Cardiac septum (tissue), 1 donor: ENCODE measurements around the gene MTTP. TPM values are rescaled to one million over a fixed set of nuclear protein-coding genes. Genes with fewer than 3 reads are reported as not detected.

Source experiments
- DNase-seq: peaks from one replicate; pipeline ENCODE4 v3.0.0-alpha.2; 2020; ENCODE audit warnings: low spot score
- intact Hi-C: fragments of 100-400 bp; cut with DNase I; formaldehyde crosslinking; loops from one replicate; pipeline ENCODE4 v1.14.0; 2022
- total RNA-seq: library from RNA; stranded (reverse); fragmentation: NEBNext Ultra II Directional; extraction: Animal tissue kit (Norgen Biotek cat#: 25700); gene quantifications from one replicate; pipeline ENCODE4 v1.2.1, GENCODE V29; 2021
- donor health status: DM: no; HTN: no; CAD: no.

MTTP gene
- total RNA-seq, 1 donor from 2014 or later, result 2.0 TPM

DNA sequence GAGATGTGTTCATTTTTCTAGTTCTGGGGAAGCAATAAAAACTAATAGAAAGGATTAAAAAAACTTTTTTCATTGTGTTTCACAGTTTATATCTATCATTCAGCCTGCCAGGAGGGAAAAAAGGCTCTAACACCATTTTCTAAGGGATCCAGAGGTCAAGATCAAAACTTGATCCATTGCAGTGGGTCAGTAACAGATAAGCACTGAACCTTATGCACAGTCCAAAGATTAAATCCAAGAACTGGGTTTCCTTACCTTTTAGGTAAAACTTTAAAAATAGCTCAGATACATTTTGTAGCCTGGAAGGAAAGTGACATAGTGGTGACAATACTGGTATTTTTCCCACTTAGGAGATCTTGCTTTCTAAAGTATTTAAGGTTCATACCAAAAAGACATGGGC lies 12.7 kb downstream of the MTTP start:
- no peak for DNase-seq
- intact Hi-C loops, result no loop called here

- intact Hi-C loops, result no loop called here
- DNase-seq, result no peak
Measured at GRCh38 chr4:99587803-99588202, 13.2 kb downstream of the MTTP start.

- no peak for DNase-seq
- intact Hi-C loops, result no loop called here
Measured at GRCh38 chr4:99591757-99592156, 17.1 kb downstream of the MTTP start.

DNA sequence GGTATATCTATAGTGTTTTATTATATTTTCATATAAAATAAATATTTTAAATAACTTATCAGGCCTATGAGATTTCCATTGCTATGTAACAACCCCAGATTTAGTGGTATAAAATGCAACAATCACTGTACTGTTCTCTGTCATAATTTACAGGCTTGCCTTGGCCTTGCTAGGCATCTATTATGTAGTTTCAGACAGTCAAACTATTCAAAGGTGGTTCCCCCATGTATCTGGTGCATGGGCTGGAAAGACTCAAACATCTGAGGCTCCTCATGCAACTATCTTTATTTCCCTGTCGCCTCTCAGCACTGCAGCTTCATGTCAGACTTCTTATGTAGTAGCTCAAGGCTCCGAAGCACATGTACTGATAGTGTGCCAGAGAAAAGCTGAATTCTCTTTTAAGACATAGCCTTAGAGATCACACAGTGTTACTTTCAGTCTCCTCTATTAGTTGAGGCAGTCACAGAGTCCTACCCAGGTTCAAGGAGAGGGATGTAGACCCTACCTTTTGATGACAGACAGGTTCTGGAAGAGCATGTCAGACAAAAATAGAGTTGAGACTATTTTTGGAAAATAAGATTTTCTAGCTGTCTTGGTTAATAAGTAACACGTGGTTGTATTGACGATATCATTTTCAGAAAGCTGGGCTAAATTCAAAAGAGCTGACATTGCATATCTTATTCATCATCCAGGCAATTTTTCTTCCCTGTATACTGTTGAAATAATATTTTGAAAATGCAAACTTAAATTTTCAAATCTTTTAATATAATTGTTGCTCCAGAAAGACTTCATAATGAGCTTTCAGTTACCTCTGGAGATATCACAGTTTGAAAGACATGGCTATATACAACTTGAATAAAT lies 19.4 kb downstream of the MTTP start:
- no peak for DNase-seq
- intact Hi-C loops, result no loop called here

GRCh38 chr4:99594818-99595217 lies 20.2 kb downstream of the MTTP start:
- intact Hi-C loops, result no loop called here
- DNase-seq, result no peak

- no peak for DNase-seq
- intact Hi-C loops, result no loop called here
Measured at GRCh38 chr4:99606716-99607115, 32.1 kb downstream of the MTTP start.

DNA sequence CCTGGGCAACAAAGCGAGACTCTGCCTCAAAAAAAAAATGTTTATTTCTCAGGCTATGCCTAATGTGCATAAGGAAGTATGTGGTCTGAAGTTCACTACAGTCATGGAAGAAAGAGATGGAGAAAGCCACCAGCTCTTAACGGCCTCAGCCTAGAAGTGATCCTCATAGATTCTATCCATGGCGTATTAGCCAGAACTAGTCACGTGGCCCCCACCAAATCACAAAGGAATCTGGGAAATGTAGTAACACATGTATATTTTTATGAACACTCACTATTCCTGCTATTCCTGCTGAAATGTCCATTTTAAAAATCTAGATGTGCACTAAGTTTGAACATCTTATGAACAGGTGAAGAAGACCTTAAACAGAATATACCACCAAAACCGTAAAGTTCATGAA lies 33.8 kb downstream of the MTTP start:
- DNase-seq, result no peak
- intact Hi-C loops, result no loop called here

- intact Hi-C loops, result loop anchor here (10.0 kb wide), 1 partner anchor 114 kb away; no protein-coding TSS in a partner anchor
- DNase-seq, result no peak
Measured at GRCh38 chr4:99610605-99611175, 36.1 kb downstream of the MTTP start.

GRCh38 chr4:99612281-99612680 lies 37.7 kb downstream of the MTTP start:
- intact Hi-C loops, result loop anchor here (10.0 kb wide), 1 partner anchor 113 kb away; no protein-coding TSS in a partner anchor

DNA sequence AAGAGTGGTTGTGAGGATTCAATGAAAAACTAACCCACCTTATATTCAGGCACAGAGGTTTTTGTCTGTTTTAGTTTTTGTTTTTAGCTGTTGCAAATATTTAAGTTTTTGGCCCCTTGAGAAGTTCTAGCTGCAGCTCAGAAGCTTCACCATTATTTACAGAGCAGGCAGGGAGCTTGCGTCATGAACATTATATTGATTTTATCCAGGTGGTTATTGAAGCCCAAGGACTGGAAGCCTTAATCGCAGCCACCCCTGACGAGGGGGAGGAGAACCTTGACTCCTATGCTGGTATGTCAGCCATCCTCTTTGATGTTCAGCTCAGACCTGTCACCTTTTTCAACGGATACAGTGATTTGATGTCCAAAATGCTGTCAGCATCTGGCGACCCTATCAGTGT lies 38.1 kb downstream of the MTTP start:
- intact Hi-C loops, result loop anchor here (10.0 kb wide), 1 partner anchor 112 kb away; no protein-coding TSS in a partner anchor
- no peak for DNase-seq

More at GRCh38 chr4:99612281-99612680, 37.7 kb downstream of the MTTP start:
- DNase-seq, result no peak

DNA sequence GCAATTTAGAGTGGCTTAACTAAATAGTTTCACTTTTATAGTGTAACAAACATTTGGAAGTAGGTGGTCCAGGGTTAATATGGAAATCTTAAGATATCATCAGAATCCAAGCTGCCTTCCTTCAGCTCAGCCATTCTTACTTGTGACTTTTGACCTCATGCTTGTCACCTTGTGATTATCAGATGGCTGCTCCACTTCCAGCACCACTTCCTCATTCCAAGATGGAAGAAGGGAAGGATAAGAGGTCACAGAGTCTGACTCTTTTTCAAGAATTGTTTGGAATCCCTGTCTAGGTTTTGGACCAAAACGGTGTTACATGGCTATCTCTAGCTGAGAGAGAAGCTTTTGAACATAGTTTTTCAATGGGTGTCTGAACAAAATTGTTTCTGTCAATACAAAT lies 39.9 kb downstream of the MTTP start:
- no peak for DNase-seq
- intact Hi-C loops, result loop anchor here (2.0 to 10.0 kb wide), 2 partner anchors 48 to 110 kb away; no protein-coding TSS in a partner anchor

- intact Hi-C loops, result loop anchor here (2.0 to 10.0 kb wide), 2 partner anchors 48 to 110 kb away; no protein-coding TSS in a partner anchor
- no peak for DNase-seq
Measured at GRCh38 chr4:99615170-99615820, 40.7 kb downstream of the MTTP start.

DNA sequence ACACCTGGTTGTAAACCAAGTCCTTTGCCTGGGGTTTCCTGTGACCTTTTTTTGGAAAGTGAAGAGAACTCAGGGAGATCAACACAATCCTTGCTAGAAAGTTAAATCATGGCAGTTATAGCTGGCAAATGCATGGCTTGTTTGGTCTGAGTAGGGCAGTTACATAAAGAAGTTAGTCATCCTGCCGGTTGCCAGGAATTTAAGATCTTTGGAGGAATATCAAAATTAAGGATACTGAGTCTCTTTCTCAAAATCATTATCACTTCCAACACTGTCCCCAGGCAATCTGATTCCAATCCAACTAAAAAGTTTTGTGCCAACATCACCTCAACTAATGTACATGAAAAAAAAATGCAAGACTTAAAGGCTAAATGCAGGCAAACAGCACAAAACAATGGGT lies 42.8 kb downstream of the MTTP start:
- intact Hi-C loops, result loop anchor here (1.0 to 10.0 kb wide), 2 partner anchors 25 to 107 kb away; no protein-coding TSS in a partner anchor

DNA sequence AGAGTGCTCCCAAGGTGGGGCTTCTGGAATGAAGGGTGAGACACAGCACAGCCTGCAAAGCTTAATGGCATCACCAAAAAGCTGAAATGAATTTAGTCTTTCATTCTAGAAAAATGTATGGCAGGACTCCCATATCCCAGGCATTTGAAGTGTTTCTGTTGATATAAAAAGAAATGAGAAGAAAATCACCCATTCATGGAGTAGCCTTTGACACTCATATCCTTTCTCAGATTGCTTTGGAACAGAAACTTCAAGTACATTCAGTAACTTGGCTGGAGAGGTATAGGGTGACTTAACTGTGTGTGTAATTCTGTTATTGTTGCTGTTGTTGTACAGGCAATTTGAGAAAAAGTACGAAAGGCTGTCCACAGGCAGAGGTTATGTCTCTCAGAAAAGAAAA lies 47.7 kb downstream of the MTTP start:
- intact Hi-C loops, result no loop called here
- DNase-seq, result no peak

More for the DNA sequence above, 42.8 kb downstream of the MTTP start:
- no peak for DNase-seq

- DNase-seq, result no peak
- intact Hi-C loops, result no loop called here
Measured at GRCh38 chr4:99624141-99624719, 49.6 kb downstream of the MTTP start.

- no peak for DNase-seq
- intact Hi-C loops, result no loop called here
Measured at GRCh38 chr4:99625369-99625768, 50.7 kb downstream of the MTTP start.

DNA sequence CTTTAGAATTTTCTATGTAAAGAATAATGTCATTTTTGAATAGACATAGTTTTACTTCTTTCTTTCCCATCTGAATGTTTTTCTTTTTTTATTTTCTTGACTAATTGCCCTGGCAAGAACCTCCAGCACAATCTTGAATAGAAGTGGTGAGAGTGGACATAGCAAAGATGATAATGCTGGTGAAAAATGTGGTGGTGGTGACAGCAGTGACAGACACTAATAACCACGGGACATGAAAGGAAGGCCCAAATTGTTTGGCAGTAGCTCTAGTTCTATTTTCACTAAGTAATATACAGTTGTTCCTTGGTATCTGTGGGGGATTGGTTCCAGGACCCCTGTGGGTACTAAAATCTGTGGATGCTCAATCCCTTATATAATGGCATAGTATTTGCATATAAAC lies 53.4 kb downstream of the MTTP start:
- intact Hi-C loops, result no loop called here

GRCh38 chr4:99629962-99630554 lies 55.4 kb downstream of the MTTP start:
- intact Hi-C loops, result no loop called here
- no peak for DNase-seq

More for the DNA sequence above, 53.4 kb downstream of the MTTP start:
- DNase-seq, result no peak

GRCh38 chr4:99630857-99631360 lies 56.3 kb downstream of the MTTP start:
- intact Hi-C loops, result no loop called here
- DNase-seq, result no peak
